OCI-LY1 (cell line): ENCODE results near the gene OLFM3.

Experiments used
- CTCF ChIP-seq: fragments of 200-600 bp; sonication (generic), shearing (Covaris generic); IDR thresholded peaks from 2 replicates; pipeline ENCODE4 v1.5.1; 2017; ENCODE audit warnings: mild to moderate bottlenecking, antibody characterized with exemption, low read length, moderate library complexity, mixed read lengths
- EZH2 ChIP-seq: fragments of 200-600 bp; sonication (generic), shearing (Covaris generic); IDR thresholded peaks from 2 replicates; pipeline ENCODE4 v1.8.0; 2017; ENCODE audit warnings: borderline replicate concordance, mixed run types, mild to moderate bottlenecking, antibody characterized with exemption, low read length, moderate library complexity, mixed read lengths

DNA sequence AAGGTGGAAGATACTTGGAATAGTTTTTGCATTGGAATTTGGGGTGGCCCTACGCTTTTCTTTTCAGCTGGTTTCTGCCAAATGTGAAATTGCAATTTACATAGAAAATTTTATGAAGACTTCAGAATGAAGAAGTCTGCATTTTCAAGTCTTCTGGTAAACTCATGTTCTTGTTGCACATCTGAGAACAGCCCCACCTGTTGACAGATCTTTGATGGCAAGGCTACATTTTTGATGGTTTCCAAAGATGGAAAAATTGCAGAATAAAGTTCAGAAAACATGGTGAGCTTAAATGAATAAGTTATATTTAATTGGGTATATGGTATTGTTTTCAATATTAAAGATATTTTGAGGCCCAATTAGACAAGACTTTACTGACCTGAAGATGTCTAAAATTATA is 25.4 kb downstream of the OLFM3 start:
- TF ChIP-seq CTCF: peak; percentile 35
- TF ChIP-seq EZH2: no peak
